Tibial nerve (tissue), 4 donors: ENCODE measurements around the gene SLC2A4RG. TPM values are rescaled to one million over a fixed set of nuclear protein-coding genes. Genes with fewer than 3 reads are reported as not detected.

Source experiments
- DNase-seq, 2 donors: peaks; one replicate each; pipeline ENCODE4 v3.0.0-alpha.2; 2019; ENCODE audit warnings: low spot score in 2 of 2
- H3K27ac ChIP-seq, 4 donors: fragments of 200-600 bp; sonication (generic) in 3 of 4; one replicate each; pipeline ENCODE4 v1.5.1; 2017 to 2019; ENCODE audit warnings: mild to moderate bottlenecking in 1 of 4
- H3K27me3 ChIP-seq, 2 donors: fragments of 200-600 bp; sonication (generic) in 1 of 2; one replicate each; pipeline versions ENCODE4 v1.5.1 to v1.6.0; 2017 to 2019
- H3K36me3 ChIP-seq, 3 donors: fragments of 200-600 bp; sonication (generic); one replicate each; pipeline ENCODE4 v1.5.1; 2018 to 2019
- H3K4me1 ChIP-seq, 4 donors: fragments of 200-600 bp; sonication (generic) in 3 of 4; one replicate each; pipeline ENCODE4 v1.5.1; 2017 to 2019
- H3K4me3 ChIP-seq, 4 donors: fragments of 200-600 bp; sonication (generic) in 3 of 4; one replicate each; pipeline ENCODE4 v1.5.1; 2017 to 2019; ENCODE audit warnings: mild to moderate bottlenecking in 1 of 4, moderate library complexity in 1 of 4
- H3K9me3 ChIP-seq, 4 donors: fragments of 200-600 bp; sonication (generic) in 3 of 4; one replicate each; pipeline ENCODE4 v1.5.1; 2017 to 2019
- CTCF ChIP-seq, 5 experiments: fragments of 200-600 bp in 3 of 5; fragments of 450-650 bp in 2 of 5; sonication (generic) in 3 of 5; IDR thresholded peaks; one replicate each; pipeline ENCODE4 v1.5.1; 2016 to 2019; ENCODE audit warnings: antibody characterized with exemption in 5 of 5, mild to moderate bottlenecking in 3 of 5, moderate library complexity in 2 of 5
- EP300 ChIP-seq, 2 donors: sonication (generic); formaldehyde crosslinking; IDR thresholded peaks; one replicate each; pipeline ENCODE4 v1.6.1; 2017; ENCODE audit warnings: antibody characterized with exemption in 2 of 2, mild to moderate bottlenecking in 1 of 2
- POLR2A ChIP-seq, 2 donors: fragments of 450-650 bp; IDR thresholded peaks; one replicate each; pipeline ENCODE4 v1.6.1; 2017; ENCODE audit warnings: antibody characterized with exemption in 2 of 2, mild to moderate bottlenecking in 2 of 2, moderate library complexity in 2 of 2
- WGBS, 2 donors: methylation state at CpG; one replicate each; pipeline ENCODE4 v1.1.5; 2018; 5-methylcytosine and 5-hydroxymethylcytosine counted together
- total RNA-seq, 4 donors: library from RNA; depleted of rRNA; stranded (reverse); fragments of >200 nt; gene quantifications; one replicate each; pipeline ENCODE4 v1.1.0, GENCODE V29; 2016

Gene SLC2A4RG
- total RNA-seq, 4 donors from 2014 or later = 71.5 to 126 (median 72.5) TPM

DNA sequence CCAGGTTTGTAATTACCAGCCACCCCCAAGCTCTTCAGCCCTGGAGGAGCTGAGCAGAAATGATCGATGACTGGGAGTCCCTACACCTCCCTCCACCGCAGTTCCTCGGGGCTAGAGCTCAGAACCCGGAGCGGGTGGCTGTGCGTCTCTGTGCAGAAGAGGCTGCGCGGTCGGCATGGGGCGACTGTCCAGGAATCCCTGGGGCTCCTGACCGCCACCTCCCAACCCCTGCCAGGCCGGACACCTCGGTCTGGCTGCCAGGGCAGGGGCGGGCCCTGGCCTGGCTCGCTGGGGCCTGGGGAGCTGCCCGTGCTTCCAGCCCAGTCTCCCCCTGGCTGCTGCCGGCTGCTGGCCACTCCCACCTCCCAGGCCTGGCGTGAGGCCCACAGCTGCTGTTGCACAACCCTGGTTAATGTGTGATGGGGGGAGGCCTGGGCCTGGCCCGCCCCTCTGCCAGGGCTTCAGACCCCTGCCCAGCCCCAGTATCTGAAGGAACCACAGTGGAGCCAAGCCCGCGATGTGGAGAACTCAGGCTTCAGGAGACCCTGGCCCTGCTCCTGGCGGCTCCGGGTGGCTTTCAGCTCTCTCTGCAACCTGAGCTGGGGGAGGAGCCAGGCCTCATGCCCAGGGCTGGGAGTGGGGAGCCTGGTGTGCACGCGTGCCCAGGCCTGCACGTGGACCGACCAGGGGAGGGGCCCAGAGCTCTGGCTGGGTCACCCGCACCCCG, 1.2 kb downstream of the SLC2A4RG start:
- H3K4me1 ChIP-seq = peaks cover 0 to 75% (median 32%) of the 10 kb centered on the region in 4 donors
- H3K36me3 ChIP-seq = peaks cover 0 to 48% (median 4%) of the 10 kb centered on the region in 3 donors
- H3K4me3 ChIP-seq = peak overlapping the region; percentile 60 to 92 (median 70)
- peak in 2 of 5 experiments; percentile 35 to 39 for TF ChIP-seq CTCF (IDR thresholded peaks at IDR 0.05)
- peak; percentile 30 to 72 for TF ChIP-seq POLR2A (IDR thresholded peaks at IDR 0.05)
- peak; percentile 76 to 88 for TF ChIP-seq EP300 (IDR thresholded peaks at IDR 0.05)
- WGBS, 2 donors = 0 to 1% methylated on average over 15 to 19 of the region's 29 CpGs
- peak overlapping the region; percentile 94 to 99 (median 96) for H3K27ac ChIP-seq
- no peaks in the 10 kb centered on the region for H3K27me3 ChIP-seq
- DNase-seq = peak; percentile 94 to 97
- H3K9me3 ChIP-seq = no peaks in the 10 kb centered on the region

- Histone ChIP-seq H3K4me1 (peaks cover 0 to 71% (median 30%) of the 10 kb centered on the region in 4 donors), H3K9me3 (no peaks in the 10 kb centered on the region), H3K4me3 (peak overlapping the region; percentile 60 to 92 (median 70)), H3K36me3 (peaks cover 0 to 48% (median 4%) of the 10 kb centered on the region in 3 donors), H3K27me3 (no peaks in the 10 kb centered on the region), H3K27ac (peak overlapping the region; percentile 94 to 99 (median 96))
- no peak for DNase-seq
- WGBS, 2 donors = 24 to 26% methylated on average over 6 of the region's 6 CpGs
- TF ChIP-seq POLR2A (IDR thresholded peaks at IDR 0.05) = no peak
These were observed 1.7 kb downstream of the SLC2A4RG start for GRCh38 chr20:63741354-63741675.

DNA sequence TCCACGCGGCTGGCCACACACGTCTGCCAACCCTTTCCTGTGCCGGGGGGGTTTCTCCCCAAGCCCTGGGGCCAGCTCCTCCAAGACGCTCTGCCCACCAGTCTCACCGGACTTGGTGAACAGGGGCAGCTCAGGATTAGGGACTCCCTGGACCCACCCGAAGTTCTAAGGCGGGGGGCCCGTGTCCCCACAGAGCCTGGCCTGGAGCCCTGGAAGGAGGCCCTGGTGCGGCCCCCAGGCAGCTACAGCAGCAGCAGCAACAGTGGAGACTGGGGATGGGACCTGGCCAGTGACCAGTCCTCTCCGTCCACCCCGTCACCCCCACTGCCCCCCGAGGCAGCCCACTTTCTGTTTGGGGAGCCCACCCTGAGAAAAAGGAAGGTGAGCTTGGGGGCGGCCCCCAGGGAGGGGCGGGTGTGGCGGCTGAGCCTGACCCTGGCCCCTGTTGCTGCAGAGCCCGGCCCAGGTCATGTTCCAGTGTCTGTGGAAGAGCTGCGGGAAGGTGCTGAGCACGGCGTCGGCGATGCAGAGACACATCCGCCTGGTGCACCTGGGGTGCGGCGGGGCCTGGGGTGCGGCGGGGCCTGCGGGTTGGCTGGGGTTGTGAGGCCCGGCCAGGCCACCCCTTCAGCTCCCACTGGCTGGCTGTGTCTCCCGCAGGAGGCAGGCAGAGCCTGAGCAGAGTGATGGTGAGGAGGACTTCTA, 2.3 kb downstream of the SLC2A4RG start:
- Histone ChIP-seq H3K36me3 (peaks cover 0 to 48% (median 4%) of the 10 kb centered on the region in 3 donors), H3K27me3 (no peaks in the 10 kb centered on the region), H3K4me1 (peaks cover 0 to 66% (median 29%) of the 10 kb centered on the region in 4 donors), H3K9me3 (no peaks in the 10 kb centered on the region), H3K27ac (peak overlapping the region; percentile 94 to 99 (median 96)), H3K4me3 (peak overlapping the region in 1 of 4 donors; percentile 92)
- TF ChIP-seq CTCF (IDR thresholded peaks at IDR 0.05) (no peak), POLR2A (IDR thresholded peaks at IDR 0.05) (no peak), EP300 (IDR thresholded peaks at IDR 0.05) (no peak)
- 62 to 69% methylated on average over 19 to 21 of the region's 30 CpGs for WGBS, 2 donors
- no peak for DNase-seq

- H3K27ac ChIP-seq = peak overlapping the region in 1 of 4 donors; percentile 99
- DNase-seq = no peak
- peaks cover 0 to 59% (median 27%) of the 10 kb centered on the region in 4 donors for H3K4me1 ChIP-seq
- no peak overlapping the region for H3K4me3 ChIP-seq
- TF ChIP-seq POLR2A (IDR thresholded peaks at IDR 0.05) (no peak), CTCF (IDR thresholded peaks at IDR 0.05) (no peak), EP300 (IDR thresholded peaks at IDR 0.05) (no peak)
- peaks cover 0 to 48% (median 4%) of the 10 kb centered on the region in 3 donors for H3K36me3 ChIP-seq
- no peaks in the 10 kb centered on the region for H3K9me3 ChIP-seq
- 86 to 88% methylated on average over 20 to 29 of the region's 37 CpGs for WGBS, 2 donors
- H3K27me3 ChIP-seq = no peaks in the 10 kb centered on the region
These were observed 2.9 kb downstream of the SLC2A4RG start for GRCh38 chr20:63742381-63743024.

- DNase-seq = no peak
- peaks cover 0 to 48% (median 4%) of the 10 kb centered on the region in 3 donors for H3K36me3 ChIP-seq
- no peak overlapping the region for H3K27ac ChIP-seq
- TF ChIP-seq EP300 (IDR thresholded peaks at IDR 0.05) (no peak), POLR2A (IDR thresholded peaks at IDR 0.05) (no peak)
- peaks cover 0 to 51% (median 20%) of the 10 kb centered on the region in 4 donors for H3K4me1 ChIP-seq
- no peak overlapping the region for H3K4me3 ChIP-seq
- H3K9me3 ChIP-seq = no peaks in the 10 kb centered on the region
- H3K27me3 ChIP-seq = no peaks in the 10 kb centered on the region
- WGBS, 2 donors = 76 to 77% methylated on average over 31 of the region's 31 CpGs
These were observed 3.8 kb downstream of the SLC2A4RG start for GRCh38 chr20:63743210-63743970.
